K562 (cell line): ENCODE data around the gene TSGA10. TPM values are rescaled to one million over a fixed set of nuclear protein-coding genes. Genes with fewer than 3 reads are reported as not detected.

Experiments used
- CHAMP1 ChIP-seq: fragments of 450-650 bp; IDR thresholded peaks from 2 replicates; pipeline ENCODE4 v1.6.1; 2016; ENCODE audit warnings: mild to moderate bottlenecking
- FOXP4 ChIP-seq: sonication (generic); formaldehyde crosslinking; IDR thresholded peaks from 2 replicates; pipeline ENCODE4 v1.8.0; 2022; ENCODE audit warnings: mild to moderate bottlenecking, missing genetic modification reagents, borderline replicate concordance
- JUNB ChIP-seq: fragments of 450-650 bp; formaldehyde crosslinking; conservative IDR thresholded peaks from 2 replicates; pipeline ENCODE4 v1.4.0; 2020; ENCODE audit warnings: mild to moderate bottlenecking
- MAZ ChIP-seq, 2 experiments: fragments of 450-650 bp in 1 of 2; sonication (generic) in 1 of 2; formaldehyde crosslinking; IDR thresholded peaks in 1 of 2; conservative IDR thresholded peaks in 1 of 2; 2 replicates each; pipeline versions ENCODE4 v1.4.0 to v1.5.0; 2020; ENCODE audit warnings: mild to moderate bottlenecking in 1 of 2, missing genetic modification reagents in 1 of 2
- PURB ChIP-seq: sonication (generic); formaldehyde crosslinking; IDR thresholded peaks from 2 replicates; pipeline ENCODE4 v1.9.0; 2021; ENCODE audit warnings: low read depth, mild to moderate bottlenecking, missing genetic modification reagents
- REST ChIP-seq, 2 experiments: fragments of 450-650 bp; formaldehyde crosslinking in 1 of 2; IDR thresholded peaks; 2 replicates each; pipeline versions ENCODE4 v1.4.0 to v1.6.1; 2014 to 2020; ENCODE audit warnings: mild to moderate bottlenecking in 2 of 2, borderline replicate concordance in 1 of 2, low read depth in 1 of 2
- RNF2 ChIP-seq: sonication (generic); IDR thresholded peaks from 2 replicates; pipeline ENCODE4 v1.6.1; 2016
- SRSF9 ChIP-seq: fragments of 200-400 bp; formaldehyde crosslinking; IDR thresholded peaks from 2 replicates; pipeline ENCODE4 v1.6.1; 2017; ENCODE audit warnings: low read depth, low read length, borderline replicate concordance
- STAT6 ChIP-seq: sonication (generic); formaldehyde crosslinking; IDR thresholded peaks from 2 replicates; pipeline ENCODE4 v1.8.1; 2023; ENCODE audit warnings: mild to moderate bottlenecking, missing genetic modification reagents
- polyA plus RNA-seq, 8 experiments: library from polyadenylated mRNA; depleted of rRNA in 4 of 8; stranded (reverse) in 5 of 8; unstranded in 3 of 8; fragments of >200 nt; fragmentation: Nextera tagmentation in 2 of 8; fragmentation: Illumina TruSeq in 1 of 8; extraction: Ambion mirVana in 2 of 8; extraction: Trizol in 1 of 8; gene quantifications; 2 replicates each; pipeline versions ENCODE4 v1.2.1 to v1.2.3, GENCODE V29; 2011 to 2014; ENCODE audit warnings: inconsistent platforms in 1 of 8, missing spikeins in 1 of 8
- total RNA-seq, 7 experiments: library from RNA; depleted of rRNA in 6 of 7; stranded (reverse); fragments of >200 nt in 6 of 7; fragmentation: Illumina TruSeq in 2 of 7; extraction: Trizol in 2 of 7; gene quantifications; 2 replicates each; pipeline versions ENCODE4 v1.2.1 to v1.2.3, GENCODE V29; 2011 to 2021; ENCODE audit warnings: low replicate concordance in 1 of 7

Gene TSGA10
- total and polyA plus RNA-seq, 9 of the 15 experiments (the other 6 are each of a cell fraction or from before 2014, with no cell fraction given), result 2.1 to 11.3 (median 3.2) TPM

GRCh38 chr2:99154643-99155536 is at the start of gene TSGA10, which contains the start of gene LIPT1 (continued):
- no peak for TF ChIP-seq REST (IDR thresholded peaks at IDR 0.05; ENCODE audit: borderline replicate concordance)
- no peak for TF ChIP-seq REST (CRISPR knock-in tag; IDR thresholded peaks at IDR 0.05; ENCODE audit: low read depth)
- no peak for TF ChIP-seq CHAMP1
- TF ChIP-seq PURB (CRISPR knock-in tag), result no peak
- TF ChIP-seq SRSF9, result no peak
- TF ChIP-seq JUNB (CRISPR knock-in tag), result no peak
- peak; percentile 73 to 88; a peak in 2 of 4 replicates for TF ChIP-seq MAZ (CRISPR knock-in tag; conservative IDR thresholded peaks at IDR 0.05 in 1 of 2, IDR thresholded peaks at IDR 0.05 in 1 of 2)
- peak; percentile 70 for TF ChIP-seq RNF2
- no peak for TF ChIP-seq FOXP4
- TF ChIP-seq STAT6 (CRISPR knock-in tag), result 0 out of 2 replicates have a peak, but pooled peaks have one; percentile 60
